HEK293 (cell line): Measurements from ENCODE around the gene GATAD2A.
A peak's percentile ranks its signal among the peaks of the same experiment; 100 is the strongest.

Experiments used
- RBAK ChIP-seq: fragments of 450-650 bp; formaldehyde crosslinking; IDR thresholded peaks from 2 replicates; pipeline ENCODE4 v1.5.1; 2016; ENCODE audit warnings: missing biosample characterization, missing genetic modification characterization
- REST ChIP-seq: fragments of 450-650 bp; formaldehyde crosslinking; IDR thresholded peaks from 2 replicates; pipeline ENCODE4 v1.5.1; 2016; ENCODE audit warnings: missing biosample characterization, missing genetic modification characterization
- SP7 ChIP-seq: fragments of 450-650 bp; formaldehyde crosslinking; IDR thresholded peaks from 2 replicates; pipeline ENCODE4 v1.5.1; 2016; ENCODE audit warnings: missing biosample characterization, missing genetic modification characterization
- WT1 ChIP-seq: fragments of 450-650 bp; formaldehyde crosslinking; IDR thresholded peaks from 2 replicates; pipeline ENCODE4 v1.5.1; 2016; ENCODE audit warnings: missing biosample characterization, missing genetic modification characterization
- ZBTB17 ChIP-seq: fragments of 450-650 bp; formaldehyde crosslinking; IDR thresholded peaks from 2 replicates; pipeline ENCODE4 v1.5.1; 2016; ENCODE audit warnings: missing biosample characterization, missing genetic modification characterization
- ZBTB8A ChIP-seq: fragments of 450-650 bp; formaldehyde crosslinking; IDR thresholded peaks from 2 replicates; pipeline ENCODE4 v1.5.1; 2016; ENCODE audit warnings: missing biosample characterization, missing genetic modification characterization
- ZFP69B ChIP-seq: fragments of 450-650 bp; formaldehyde crosslinking; IDR thresholded peaks from 2 replicates; pipeline ENCODE4 v1.5.1; 2016; ENCODE audit warnings: missing biosample characterization, missing genetic modification characterization
- ZNF335 ChIP-seq: fragments of 450-650 bp; formaldehyde crosslinking; conservative IDR thresholded peaks from 2 replicates; pipeline ENCODE4 v1.5.1; 2016; ENCODE audit warnings: missing biosample characterization, missing genetic modification characterization
- ZNF366 ChIP-seq: fragments of 450-650 bp; formaldehyde crosslinking; conservative IDR thresholded peaks from 2 replicates; pipeline ENCODE4 v1.5.1; 2016; ENCODE audit warnings: missing biosample characterization, missing genetic modification characterization
- ZNF394 ChIP-seq: fragments of 450-650 bp; formaldehyde crosslinking; IDR thresholded peaks from 2 replicates; pipeline ENCODE4 v1.5.1; 2016; ENCODE audit warnings: missing biosample characterization, missing genetic modification characterization, mild to moderate bottlenecking, moderate library complexity, borderline replicate concordance
- ZNF433 ChIP-seq: fragments of 450-650 bp; formaldehyde crosslinking; IDR thresholded peaks from 2 replicates; pipeline ENCODE4 v1.5.1; 2016; ENCODE audit warnings: missing biosample characterization, missing genetic modification characterization, low read depth
- ZNF501 ChIP-seq: fragments of 450-650 bp; formaldehyde crosslinking; IDR thresholded peaks from 2 replicates; pipeline ENCODE4 v1.5.1; 2016; ENCODE audit warnings: missing biosample characterization, missing genetic modification characterization
- ZNF513 ChIP-seq: fragments of 450-650 bp; IDR thresholded peaks from 2 replicates; pipeline ENCODE4 v1.5.1; 2018; ENCODE audit warnings: missing biosample characterization, missing genetic modification characterization
- ZNF585B ChIP-seq: fragments of 450-650 bp; formaldehyde crosslinking; IDR thresholded peaks from 2 replicates; pipeline ENCODE4 v1.5.1; 2016; ENCODE audit warnings: missing biosample characterization, missing genetic modification characterization
- ZNF600 ChIP-seq: fragments of 450-650 bp; formaldehyde crosslinking; IDR thresholded peaks from 2 replicates; pipeline ENCODE4 v1.5.1; 2016; ENCODE audit warnings: missing biosample characterization, missing genetic modification characterization
- ZNF626 ChIP-seq: fragments of 450-650 bp; sonication (Bioruptor Pico); formaldehyde crosslinking; IDR thresholded peaks from 2 replicates; pipeline ENCODE4 v1.5.1; 2018; ENCODE audit warnings: missing biosample characterization, missing genetic modification characterization, inconsistent platforms
- ZNF76 ChIP-seq: fragments of 450-650 bp; formaldehyde crosslinking; IDR thresholded peaks from 2 replicates; pipeline ENCODE4; 2016; ENCODE audit warnings: low read depth, missing biosample characterization, missing genetic modification characterization, borderline replicate concordance
- ZXDB ChIP-seq: fragments of 450-650 bp; formaldehyde crosslinking; IDR thresholded peaks from 2 replicates; pipeline ENCODE4 v1.5.1; 2016; ENCODE audit warnings: missing biosample characterization, missing genetic modification characterization
- TF ChIP-seq, protein P1 (sequence below): fragments of 450-650 bp; formaldehyde crosslinking; IDR thresholded peaks from 2 replicates; pipeline ENCODE4 v1.5.1; 2016; ENCODE audit warnings: missing biosample characterization, missing genetic modification characterization
- TF ChIP-seq, protein P2 (sequence below): fragments of 450-650 bp; formaldehyde crosslinking; IDR thresholded peaks from 2 replicates; pipeline ENCODE4 v1.5.1; 2016; ENCODE audit warnings: missing biosample characterization, missing genetic modification characterization
- TF ChIP-seq, protein P3 (sequence below): fragments of 450-650 bp; formaldehyde crosslinking; IDR thresholded peaks from 2 replicates; pipeline ENCODE4 v1.5.1; 2016; ENCODE audit warnings: missing biosample characterization, missing genetic modification characterization, low read depth
- TF ChIP-seq, protein P4 (sequence below): fragments of 450-650 bp; formaldehyde crosslinking; conservative IDR thresholded peaks from 2 replicates; pipeline ENCODE4 v1.5.1; 2016; ENCODE audit warnings: low read depth, missing biosample characterization, missing genetic modification characterization

GATAD2A gene

DNA sequence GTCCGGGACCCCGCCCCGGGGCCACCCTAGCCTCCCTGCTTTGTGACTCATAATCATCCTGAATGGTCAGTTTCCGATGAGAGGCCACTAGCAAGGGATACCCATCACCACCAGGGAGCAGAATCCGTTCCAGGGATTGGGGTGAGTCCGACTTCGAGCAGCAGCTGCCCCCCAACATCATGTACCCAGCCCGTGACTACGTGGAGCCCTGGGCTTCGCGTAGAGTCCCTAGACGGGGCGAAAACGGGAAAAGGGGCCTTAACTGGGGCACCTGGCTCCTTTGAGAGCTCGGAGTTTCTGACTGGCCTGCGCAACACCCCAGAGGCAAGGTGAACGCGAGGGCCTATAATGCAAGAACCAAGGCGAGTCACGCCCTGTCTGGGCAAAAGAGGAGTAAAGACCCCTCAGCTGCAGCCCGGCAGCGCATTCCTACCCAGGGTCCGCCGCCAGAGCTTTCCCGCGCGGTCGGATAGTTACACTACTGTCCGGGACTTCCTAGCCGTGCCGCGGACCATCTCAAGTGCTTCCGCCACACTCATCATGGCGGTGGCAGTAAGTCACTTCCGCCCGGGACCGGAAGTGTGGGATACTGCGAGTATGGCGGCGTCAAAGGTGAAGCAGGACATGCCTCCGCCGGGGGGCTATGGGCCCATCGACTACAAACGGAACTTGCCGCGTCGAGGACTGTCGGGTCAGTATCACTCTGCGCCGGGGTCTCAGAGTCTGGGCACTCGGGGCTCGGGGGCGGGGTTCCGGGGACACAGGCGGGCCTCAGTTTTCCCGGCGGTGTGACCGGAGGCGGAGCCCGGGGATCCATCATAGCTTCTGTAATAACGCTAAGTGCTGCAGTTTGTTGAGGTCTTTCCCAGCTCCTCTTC lies 110.4 kb downstream of the GATAD2A start, which contains the start of gene NDUFA13 (continued):
- TF ChIP-seq REST (tag by site-specific recombination) (peak; percentile 18; the same call in 1 of the 2 replicates), RBAK (tag by site-specific recombination) (no peak), ZXDB (tag by site-specific recombination) (peak; percentile 82; the same call in 1 of the 2 replicates), ZNF501 (tag by site-specific recombination) (peak; percentile 66; the same call in 1 of the 2 replicates), ZBTB8A (tag by site-specific recombination) (peak; percentile 52; the same call in 1 of the 2 replicates), ZNF366 (no peak), ZNF335 (tag by site-specific recombination) (peak; percentile 92), ZNF433 (tag by site-specific recombination) (no peak), WT1 (tag by site-specific recombination) (no peak), ZNF600 (peak; percentile 65), ZBTB17 (tag by site-specific recombination) (peak; percentile 72), ZNF585B (tag by site-specific recombination) (no peak), ZNF76 (tag by site-specific recombination) (peak; percentile 85), ZNF513 (tag by site-specific recombination) (no peak), SP7 (tag by site-specific recombination) (peak; percentile 69; the same call in 1 of the 2 replicates), ZNF626 (no peak), ZNF394 (tag by site-specific recombination) (peak; percentile 38; the same call in 1 of the 2 replicates), ZFP69B (peak; percentile 79; the same call in 1 of the 2 replicates)
- TF ChIP-seq, protein P1, sequence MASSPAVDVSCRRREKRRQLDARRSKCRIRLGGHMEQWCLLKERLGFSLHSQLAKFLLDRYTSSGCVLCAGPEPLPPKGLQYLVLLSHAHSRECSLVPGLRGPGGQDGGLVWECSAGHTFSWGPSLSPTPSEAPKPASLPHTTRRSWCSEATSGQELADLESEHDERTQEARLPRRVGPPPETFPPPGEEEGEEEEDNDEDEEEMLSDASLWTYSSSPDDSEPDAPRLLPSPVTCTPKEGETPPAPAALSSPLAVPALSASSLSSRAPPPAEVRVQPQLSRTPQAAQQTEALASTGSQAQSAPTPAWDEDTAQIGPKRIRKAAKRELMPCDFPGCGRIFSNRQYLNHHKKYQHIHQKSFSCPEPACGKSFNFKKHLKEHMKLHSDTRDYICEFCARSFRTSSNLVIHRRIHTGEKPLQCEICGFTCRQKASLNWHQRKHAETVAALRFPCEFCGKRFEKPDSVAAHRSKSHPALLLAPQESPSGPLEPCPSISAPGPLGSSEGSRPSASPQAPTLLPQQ (tag by site-specific recombination), result peak; percentile 82
- TF ChIP-seq, protein P2, sequence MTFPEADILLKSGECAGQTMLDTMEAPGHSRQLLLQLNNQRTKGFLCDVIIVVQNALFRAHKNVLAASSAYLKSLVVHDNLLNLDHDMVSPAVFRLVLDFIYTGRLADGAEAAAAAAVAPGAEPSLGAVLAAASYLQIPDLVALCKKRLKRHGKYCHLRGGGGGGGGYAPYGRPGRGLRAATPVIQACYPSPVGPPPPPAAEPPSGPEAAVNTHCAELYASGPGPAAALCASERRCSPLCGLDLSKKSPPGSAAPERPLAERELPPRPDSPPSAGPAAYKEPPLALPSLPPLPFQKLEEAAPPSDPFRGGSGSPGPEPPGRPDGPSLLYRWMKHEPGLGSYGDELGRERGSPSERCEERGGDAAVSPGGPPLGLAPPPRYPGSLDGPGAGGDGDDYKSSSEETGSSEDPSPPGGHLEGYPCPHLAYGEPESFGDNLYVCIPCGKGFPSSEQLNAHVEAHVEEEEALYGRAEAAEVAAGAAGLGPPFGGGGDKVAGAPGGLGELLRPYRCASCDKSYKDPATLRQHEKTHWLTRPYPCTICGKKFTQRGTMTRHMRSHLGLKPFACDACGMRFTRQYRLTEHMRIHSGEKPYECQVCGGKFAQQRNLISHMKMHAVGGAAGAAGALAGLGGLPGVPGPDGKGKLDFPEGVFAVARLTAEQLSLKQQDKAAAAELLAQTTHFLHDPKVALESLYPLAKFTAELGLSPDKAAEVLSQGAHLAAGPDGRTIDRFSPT (tag by site-specific recombination), result no peak
- TF ChIP-seq, protein P3, sequence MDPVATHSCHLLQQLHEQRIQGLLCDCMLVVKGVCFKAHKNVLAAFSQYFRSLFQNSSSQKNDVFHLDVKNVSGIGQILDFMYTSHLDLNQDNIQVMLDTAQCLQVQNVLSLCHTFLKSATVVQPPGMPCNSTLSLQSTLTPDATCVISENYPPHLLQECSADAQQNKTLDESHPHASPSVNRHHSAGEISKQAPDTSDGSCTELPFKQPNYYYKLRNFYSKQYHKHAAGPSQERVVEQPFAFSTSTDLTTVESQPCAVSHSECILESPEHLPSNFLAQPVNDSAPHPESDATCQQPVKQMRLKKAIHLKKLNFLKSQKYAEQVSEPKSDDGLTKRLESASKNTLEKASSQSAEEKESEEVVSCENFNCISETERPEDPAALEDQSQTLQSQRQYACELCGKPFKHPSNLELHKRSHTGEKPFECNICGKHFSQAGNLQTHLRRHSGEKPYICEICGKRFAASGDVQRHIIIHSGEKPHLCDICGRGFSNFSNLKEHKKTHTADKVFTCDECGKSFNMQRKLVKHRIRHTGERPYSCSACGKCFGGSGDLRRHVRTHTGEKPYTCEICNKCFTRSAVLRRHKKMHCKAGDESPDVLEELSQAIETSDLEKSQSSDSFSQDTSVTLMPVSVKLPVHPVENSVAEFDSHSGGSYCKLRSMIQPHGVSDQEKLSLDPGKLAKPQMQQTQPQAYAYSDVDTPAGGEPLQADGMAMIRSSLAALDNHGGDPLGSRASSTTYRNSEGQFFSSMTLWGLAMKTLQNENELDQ (tag by site-specific recombination), result no peak
- TF ChIP-seq, protein P4, sequence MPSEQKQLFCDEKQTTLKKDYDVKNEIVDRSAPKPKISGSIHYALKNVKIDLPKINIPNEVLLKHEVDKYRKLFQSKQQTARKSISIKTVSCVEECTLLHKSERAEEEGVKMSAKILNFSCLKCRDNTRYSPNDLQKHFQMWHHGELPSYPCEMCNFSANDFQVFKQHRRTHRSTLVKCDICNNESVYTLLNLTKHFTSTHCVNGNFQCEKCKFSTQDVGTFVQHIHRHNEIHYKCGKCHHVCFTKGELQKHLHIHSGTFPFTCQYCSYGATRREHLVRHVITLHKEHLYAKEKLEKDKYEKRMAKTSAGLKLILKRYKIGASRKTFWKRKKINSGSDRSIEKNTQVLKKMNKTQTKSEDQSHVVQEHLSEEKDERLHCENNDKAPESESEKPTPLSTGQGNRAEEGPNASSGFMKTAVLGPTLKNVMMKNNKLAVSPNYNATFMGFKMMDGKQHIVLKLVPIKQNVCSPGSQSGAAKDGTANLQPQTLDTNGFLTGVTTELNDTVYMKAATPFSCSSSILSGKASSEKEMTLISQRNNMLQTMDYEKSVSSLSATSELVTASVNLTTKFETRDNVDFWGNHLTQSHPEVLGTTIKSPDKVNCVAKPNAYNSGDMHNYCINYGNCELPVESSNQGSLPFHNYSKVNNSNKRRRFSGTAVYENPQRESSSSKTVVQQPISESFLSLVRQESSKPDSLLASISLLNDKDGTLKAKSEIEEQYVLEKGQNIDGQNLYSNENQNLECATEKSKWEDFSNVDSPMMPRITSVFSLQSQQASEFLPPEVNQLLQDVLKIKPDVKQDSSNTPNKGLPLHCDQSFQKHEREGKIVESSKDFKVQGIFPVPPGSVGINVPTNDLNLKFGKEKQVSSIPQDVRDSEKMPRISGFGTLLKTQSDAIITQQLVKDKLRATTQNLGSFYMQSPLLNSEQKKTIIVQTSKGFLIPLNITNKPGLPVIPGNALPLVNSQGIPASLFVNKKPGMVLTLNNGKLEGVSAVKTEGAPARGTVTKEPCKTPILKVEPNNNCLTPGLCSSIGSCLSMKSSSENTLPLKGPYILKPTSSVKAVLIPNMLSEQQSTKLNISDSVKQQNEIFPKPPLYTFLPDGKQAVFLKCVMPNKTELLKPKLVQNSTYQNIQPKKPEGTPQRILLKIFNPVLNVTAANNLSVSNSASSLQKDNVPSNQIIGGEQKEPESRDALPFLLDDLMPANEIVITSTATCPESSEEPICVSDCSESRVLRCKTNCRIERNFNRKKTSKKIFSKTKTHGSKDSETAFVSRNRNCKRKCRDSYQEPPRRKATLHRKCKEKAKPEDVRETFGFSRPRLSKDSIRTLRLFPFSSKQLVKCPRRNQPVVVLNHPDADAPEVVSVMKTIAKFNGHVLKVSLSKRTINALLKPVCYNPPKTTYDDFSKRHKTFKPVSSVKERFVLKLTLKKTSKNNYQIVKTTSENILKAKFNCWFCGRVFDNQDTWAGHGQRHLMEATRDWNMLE, result peak; percentile 54; the same call in 1 of the 2 replicates
